HepG2 (cell line): ENCODE results near the gene MEAF6. TPM values are rescaled to one million over a fixed set of nuclear protein-coding genes. Genes with fewer than 3 reads are reported as not detected.

ENCODE experiments used
- CAMTA2 ChIP-seq: sonication (generic); formaldehyde crosslinking; IDR thresholded peaks from 2 replicates; pipeline ENCODE4 v1.4.0; 2020; ENCODE audit warnings: mild to moderate bottlenecking, missing genetic modification reagents, borderline replicate concordance
- DPF2 ChIP-seq: sonication (generic); formaldehyde crosslinking; IDR thresholded peaks from 2 replicates; pipeline ENCODE4 v1.4.0; 2020; ENCODE audit warnings: mild to moderate bottlenecking, low read depth, missing genetic modification reagents, borderline replicate concordance
- DR1 ChIP-seq: sonication (generic); formaldehyde crosslinking; IDR thresholded peaks from 2 replicates; pipeline ENCODE4 v1.8.0; 2021; ENCODE audit warnings: mild to moderate bottlenecking, missing genetic modification reagents, inconsistent platforms
- HNF4G ChIP-seq, 2 experiments: sonication (generic) in 1 of 2; formaldehyde crosslinking in 1 of 2; IDR thresholded peaks; 2 replicates each; pipeline versions ENCODE4 v1.4.0 to v1.6.1; 2011 to 2020; ENCODE audit warnings: borderline replicate concordance in 2 of 2, low read depth in 2 of 2, mild to moderate bottlenecking in 2 of 2, low read length in 1 of 2, missing genetic modification reagents in 1 of 2, moderate library complexity in 1 of 2
- HOXA7 ChIP-seq: sonication (generic); formaldehyde crosslinking; IDR thresholded peaks from 2 replicates; pipeline ENCODE4 v1.8.1; 2022; ENCODE audit warnings: mild to moderate bottlenecking, missing genetic modification reagents, moderate library complexity
- KDM5B ChIP-seq: sonication (generic); formaldehyde crosslinking; IDR thresholded peaks from 2 replicates; pipeline ENCODE4 v1.4.0; 2020; ENCODE audit warnings: missing genetic modification reagents, mild to moderate bottlenecking, borderline replicate concordance
- KLF6 ChIP-seq: IDR thresholded peaks from 2 replicates; pipeline ENCODE4 v1.8.0; 2016; ENCODE audit warnings: missing biosample characterization, missing genetic modification reagents
- LCORL ChIP-seq, 2 experiments: fragments of 450-650 bp in 1 of 2; sonication (generic) in 1 of 2; formaldehyde crosslinking in 1 of 2; IDR thresholded peaks; 2 replicates each; pipeline versions ENCODE4 v1.5.0 to v1.6.1; 2017 to 2020; ENCODE audit warnings: antibody characterized with exemption in 1 of 2, missing genetic modification reagents in 1 of 2
- MBD4 ChIP-seq: IDR thresholded peaks from 2 replicates; pipeline ENCODE4 v1.6.1; 2012; ENCODE audit warnings: low read length, inconsistent platforms, borderline replicate concordance
- MIER3 ChIP-seq: IDR thresholded peaks from 2 replicates; pipeline ENCODE4 v1.6.1; 2016; ENCODE audit warnings: missing compliant biosample characterization, borderline replicate concordance
- PHF20 ChIP-seq: sonication (generic); formaldehyde crosslinking; IDR thresholded peaks from 2 replicates; pipeline ENCODE4 v1.5.0; 2020; ENCODE audit warnings: mild to moderate bottlenecking, missing genetic modification reagents
- SP4 ChIP-seq: sonication (generic); formaldehyde crosslinking; IDR thresholded peaks from 2 replicates; pipeline ENCODE4 v1.8.1; 2023; ENCODE audit warnings: mild to moderate bottlenecking, missing genetic modification reagents
- ZFP1 ChIP-seq: IDR thresholded peaks from 2 replicates; pipeline ENCODE4 v1.6.1; 2016
- ZFP37 ChIP-seq: sonication (generic); formaldehyde crosslinking; IDR thresholded peaks from 2 replicates; pipeline ENCODE4 v1.4.0; 2020; ENCODE audit warnings: missing genetic modification reagents, borderline replicate concordance
- ZNF292 ChIP-seq: sonication (generic); formaldehyde crosslinking; IDR thresholded peaks from 2 replicates; pipeline ENCODE4 v1.8.1; 2022; ENCODE audit warnings: mild to moderate bottlenecking, low read depth, missing genetic modification reagents, borderline replicate concordance
- polyA plus RNA-seq, 8 experiments: library from polyadenylated mRNA; depleted of rRNA in 3 of 8; stranded (reverse) in 7 of 8; unstranded in 1 of 8; fragments of >200 nt; fragmentation: Illumina TruSeq in 4 of 8; extraction: Trizol in 4 of 8; gene quantifications; 2 replicates each; pipeline versions ENCODE4 v1.2.1 to v1.2.3, GENCODE V29; 2011 to 2016; ENCODE audit warnings: low read depth in 4 of 8, missing spikeins in 1 of 8, mixed read lengths in 1 of 8; ENCODE audit not compliant: insufficient read depth in 1 of 8
- total RNA-seq, 5 experiments: library from RNA; depleted of rRNA; stranded (reverse); fragments of >200 nt; fragmentation: Illumina TruSeq; extraction: Trizol; gene quantifications; 2 replicates each; pipeline ENCODE4 v1.2.3, GENCODE V29; 2016; ENCODE audit warnings: low read depth in 1 of 5
- TF ChIP-seq, protein P1 (sequence below): IDR thresholded peaks from 2 replicates; pipeline ENCODE4 v1.6.1; 2018; ENCODE audit warnings: missing genetic modification reagents
- TF ChIP-seq, protein P2 (sequence below): sonication (generic); formaldehyde crosslinking; conservative IDR thresholded peaks from 2 replicates; pipeline ENCODE4 v1.4.0; 2020; ENCODE audit warnings: missing genetic modification reagents
- TF ChIP-seq, protein P3 (sequence below): sonication (generic); formaldehyde crosslinking; IDR thresholded peaks from 2 replicates; pipeline ENCODE4 v1.5.0; 2020; ENCODE audit warnings: mild to moderate bottlenecking, missing genetic modification reagents
- TF ChIP-seq, protein P4 (sequence below): sonication (generic); formaldehyde crosslinking; IDR thresholded peaks from 2 replicates; pipeline ENCODE4 v1.4.0; 2020; ENCODE audit warnings: missing genetic modification reagents, borderline replicate concordance
- TF ChIP-seq, protein P5 (sequence below): sonication (generic); formaldehyde crosslinking; IDR thresholded peaks from 2 replicates; pipeline ENCODE4 v1.4.0; 2020; ENCODE audit warnings: mild to moderate bottlenecking, missing genetic modification reagents

The MEAF6 gene
- total and polyA plus RNA-seq, 2 of the 13 experiments (the other 11 are each of a cell fraction or from before 2014, with no cell fraction given): 29.5 to 45.6 TPM

DNA sequence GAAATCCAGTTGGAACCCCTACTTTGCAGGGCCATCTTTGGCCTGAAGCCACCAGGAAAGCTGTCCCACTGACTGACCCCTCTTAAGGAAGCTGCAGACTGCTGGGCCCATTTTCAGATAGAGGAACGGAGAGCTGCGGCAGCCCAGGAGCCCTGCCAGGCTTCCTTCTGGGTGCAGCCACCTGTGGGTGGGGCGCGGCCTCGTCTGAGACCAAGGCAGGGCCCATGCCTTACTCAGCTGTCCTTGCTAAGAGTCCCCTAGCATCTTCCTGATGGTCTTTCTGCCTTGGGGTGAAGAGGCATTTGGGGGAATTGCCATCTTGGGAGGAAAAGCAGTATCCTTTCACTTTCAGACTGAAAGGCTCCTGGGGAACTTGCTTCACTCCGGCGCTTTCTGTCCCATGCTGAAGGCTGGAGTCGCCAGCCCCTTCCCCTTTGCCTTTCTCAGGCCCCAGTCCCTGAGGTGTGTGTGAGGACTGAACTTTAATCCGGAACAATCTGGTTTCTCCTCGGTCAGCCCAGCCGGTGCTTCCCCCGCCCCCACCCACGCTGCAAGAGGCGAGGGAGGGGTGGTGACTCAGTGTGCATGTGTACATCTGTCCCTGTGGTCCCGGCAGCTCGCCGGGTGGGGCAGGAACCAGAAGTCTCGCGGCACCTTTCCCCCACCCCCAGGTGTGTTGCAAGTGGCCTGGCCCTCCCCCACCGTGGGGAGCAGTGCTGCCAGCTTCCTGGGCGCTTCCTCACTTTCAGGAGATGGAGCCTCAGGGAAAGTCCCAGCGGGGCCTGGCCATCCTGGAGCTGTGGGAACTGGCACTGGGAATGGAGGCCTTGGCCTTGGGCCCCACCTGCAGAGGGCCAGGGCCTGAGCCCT lies 35.1 kb downstream of the MEAF6 start (continued):
- no peak for TF ChIP-seq MBD4
- peak; percentile 74 for TF ChIP-seq SP4 (CRISPR knock-in tag)
- peak; percentile 53; the same call in 1 of the 2 replicates for TF ChIP-seq ZNF292 (CRISPR knock-in tag)
- TF ChIP-seq, protein P1, sequence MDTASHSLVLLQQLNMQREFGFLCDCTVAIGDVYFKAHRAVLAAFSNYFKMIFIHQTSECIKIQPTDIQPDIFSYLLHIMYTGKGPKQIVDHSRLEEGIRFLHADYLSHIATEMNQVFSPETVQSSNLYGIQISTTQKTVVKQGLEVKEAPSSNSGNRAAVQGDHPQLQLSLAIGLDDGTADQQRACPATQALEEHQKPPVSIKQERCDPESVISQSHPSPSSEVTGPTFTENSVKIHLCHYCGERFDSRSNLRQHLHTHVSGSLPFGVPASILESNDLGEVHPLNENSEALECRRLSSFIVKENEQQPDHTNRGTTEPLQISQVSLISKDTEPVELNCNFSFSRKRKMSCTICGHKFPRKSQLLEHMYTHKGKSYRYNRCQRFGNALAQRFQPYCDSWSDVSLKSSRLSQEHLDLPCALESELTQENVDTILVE (CRISPR knock-in tag): peak; percentile 79; the same call in 1 of the 2 replicates
- no peak for TF ChIP-seq LCORL (IDR thresholded peaks at IDR 0.05)
- TF ChIP-seq LCORL (CRISPR knock-in tag; IDR thresholded peaks at IDR 0.05): peak; percentile 92
- no peak for TF ChIP-seq HOXA7 (CRISPR knock-in tag)
- TF ChIP-seq, protein P2, sequence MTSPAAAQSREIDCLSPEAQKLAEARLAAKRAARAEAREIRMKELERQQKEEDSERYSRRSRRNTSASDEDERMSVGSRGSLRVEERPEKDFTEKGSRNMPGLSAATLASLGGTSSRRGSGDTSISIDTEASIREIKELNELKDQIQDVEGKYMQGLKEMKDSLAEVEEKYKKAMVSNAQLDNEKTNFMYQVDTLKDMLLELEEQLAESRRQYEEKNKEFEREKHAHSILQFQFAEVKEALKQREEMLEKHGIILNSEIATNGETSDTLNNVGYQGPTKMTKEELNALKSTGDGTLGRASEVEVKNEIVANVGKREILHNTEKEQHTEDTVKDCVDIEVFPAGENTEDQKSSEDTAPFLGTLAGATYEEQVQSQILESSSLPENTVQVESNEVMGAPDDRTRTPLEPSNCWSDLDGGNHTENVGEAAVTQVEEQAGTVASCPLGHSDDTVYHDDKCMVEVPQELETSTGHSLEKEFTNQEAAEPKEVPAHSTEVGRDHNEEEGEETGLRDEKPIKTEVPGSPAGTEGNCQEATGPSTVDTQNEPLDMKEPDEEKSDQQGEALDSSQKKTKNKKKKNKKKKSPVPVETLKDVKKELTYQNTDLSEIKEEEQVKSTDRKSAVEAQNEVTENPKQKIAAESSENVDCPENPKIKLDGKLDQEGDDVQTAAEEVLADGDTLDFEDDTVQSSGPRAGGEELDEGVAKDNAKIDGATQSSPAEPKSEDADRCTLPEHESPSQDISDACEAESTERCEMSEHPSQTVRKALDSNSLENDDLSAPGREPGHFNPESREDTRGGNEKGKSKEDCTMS: no peak
- TF ChIP-seq, protein P3, sequence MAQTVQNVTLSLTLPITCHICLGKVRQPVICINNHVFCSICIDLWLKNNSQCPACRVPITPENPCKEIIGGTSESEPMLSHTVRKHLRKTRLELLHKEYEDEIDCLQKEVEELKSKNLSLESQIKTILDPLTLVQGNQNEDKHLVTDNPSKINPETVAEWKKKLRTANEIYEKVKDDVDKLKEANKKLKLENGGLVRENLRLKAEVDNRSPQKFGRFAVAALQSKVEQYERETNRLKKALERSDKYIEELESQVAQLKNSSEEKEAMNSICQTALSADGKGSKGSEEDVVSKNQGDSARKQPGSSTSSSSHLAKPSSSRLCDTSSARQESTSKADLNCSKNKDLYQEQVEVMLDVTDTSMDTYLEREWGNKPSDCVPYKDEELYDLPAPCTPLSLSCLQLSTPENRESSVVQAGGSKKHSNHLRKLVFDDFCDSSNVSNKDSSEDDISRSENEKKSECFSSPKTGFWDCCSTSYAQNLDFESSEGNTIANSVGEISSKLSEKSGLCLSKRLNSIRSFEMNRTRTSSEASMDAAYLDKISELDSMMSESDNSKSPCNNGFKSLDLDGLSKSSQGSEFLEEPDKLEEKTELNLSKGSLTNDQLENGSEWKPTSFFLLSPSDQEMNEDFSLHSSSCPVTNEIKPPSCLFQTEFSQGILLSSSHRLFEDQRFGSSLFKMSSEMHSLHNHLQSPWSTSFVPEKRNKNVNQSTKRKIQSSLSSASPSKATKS (CRISPR knock-in tag): no peak
- no peak for TF ChIP-seq CAMTA2 (CRISPR knock-in tag)
- peak; percentile 59 for TF ChIP-seq PHF20 (CRISPR knock-in tag)
- no peak for TF ChIP-seq DR1 (CRISPR knock-in tag)
- TF ChIP-seq, protein P4, sequence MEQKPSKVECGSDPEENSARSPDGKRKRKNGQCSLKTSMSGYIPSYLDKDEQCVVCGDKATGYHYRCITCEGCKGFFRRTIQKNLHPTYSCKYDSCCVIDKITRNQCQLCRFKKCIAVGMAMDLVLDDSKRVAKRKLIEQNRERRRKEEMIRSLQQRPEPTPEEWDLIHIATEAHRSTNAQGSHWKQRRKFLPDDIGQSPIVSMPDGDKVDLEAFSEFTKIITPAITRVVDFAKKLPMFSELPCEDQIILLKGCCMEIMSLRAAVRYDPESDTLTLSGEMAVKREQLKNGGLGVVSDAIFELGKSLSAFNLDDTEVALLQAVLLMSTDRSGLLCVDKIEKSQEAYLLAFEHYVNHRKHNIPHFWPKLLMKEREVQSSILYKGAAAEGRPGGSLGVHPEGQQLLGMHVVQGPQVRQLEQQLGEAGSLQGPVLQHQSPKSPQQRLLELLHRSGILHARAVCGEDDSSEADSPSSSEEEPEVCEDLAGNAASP: peak; percentile 53; the same call in 1 of the 2 replicates
- TF ChIP-seq ZFP37: no peak
- TF ChIP-seq, protein P5, sequence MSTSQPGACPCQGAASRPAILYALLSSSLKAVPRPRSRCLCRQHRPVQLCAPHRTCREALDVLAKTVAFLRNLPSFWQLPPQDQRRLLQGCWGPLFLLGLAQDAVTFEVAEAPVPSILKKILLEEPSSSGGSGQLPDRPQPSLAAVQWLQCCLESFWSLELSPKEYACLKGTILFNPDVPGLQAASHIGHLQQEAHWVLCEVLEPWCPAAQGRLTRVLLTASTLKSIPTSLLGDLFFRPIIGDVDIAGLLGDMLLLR (CRISPR knock-in tag): peak; percentile 25; the same call in 1 of the 2 replicates
- no peak; the same call in 1 of the 2 replicates for TF ChIP-seq KDM5B (CRISPR knock-in tag)
- TF ChIP-seq KLF6 (CRISPR knock-in tag): peak; percentile 56; the same call in 1 of the 2 replicates
- no peak; the same call in 1 of the 2 replicates for TF ChIP-seq ZFP1 (CRISPR knock-in tag)
- peak; percentile 93 for TF ChIP-seq MIER3 (CRISPR knock-in tag)
- TF ChIP-seq DPF2 (CRISPR knock-in tag): peak; percentile 73; the same call in 1 of the 2 replicates
- TF ChIP-seq HNF4G (IDR thresholded peaks at IDR 0.05; ENCODE audit: borderline replicate concordance, low read depth, low read length): peak; percentile 67
- TF ChIP-seq HNF4G (CRISPR knock-in tag; IDR thresholded peaks at IDR 0.05; ENCODE audit: borderline replicate concordance, low read depth): no peak
